ENCODE measurements around the gene TMEM41A. TPM values are rescaled to one million over a fixed set of nuclear protein-coding genes. Genes with fewer than 3 reads are reported as not detected.

The TMEM41A gene
- total RNA-seq, 1 experiment from 2014 or later, result 14.4 TPM

Other genes starting within 250 kb of the TMEM41A start
- 4.2 to 4.9 TPM (median 4.3 TPM) in 3 replicates for gene EHHADH, start 245.0 kb downstream of the TMEM41A start, total RNA-seq (2021)
- gene MAP3K13, start 135.9 kb downstream of the TMEM41A start, total RNA-seq (2021), result 9.1 to 9.8 TPM (median 9.5 TPM) in 3 replicates
- 0.07 to 0.27 TPM (median 0.11 TPM) in 3 replicates for gene LIPH, start 53.6 kb upstream of the TMEM41A start, total RNA-seq (2021)
- gene SENP2, start 87.3 kb upstream of the TMEM41A start, total RNA-seq (2021), result 55.0 to 57.2 TPM (median 56.9 TPM) in 3 replicates